Neural cell (in vitro differentiated cells): ENCODE results near the gene FGF8.

Experiments used
- CTCF ChIP-seq: fragments of 450-650 bp; IDR thresholded peaks from 2 replicates; pipeline ENCODE4 v1.5.1; 2014; ENCODE audit warnings: antibody characterized with exemption, mild to moderate bottlenecking, moderate library complexity; ENCODE audit not compliant: poor library complexity, severe bottlenecking
- EP300 ChIP-seq: fragments of 450-650 bp; conservative IDR thresholded peaks from 2 replicates; pipeline ENCODE4 v1.6.1; 2014; ENCODE audit warnings: antibody characterized with exemption, mild to moderate bottlenecking, moderate library complexity; ENCODE audit not compliant: poor library complexity, severe bottlenecking
- EZH2 ChIP-seq: fragments of 200-600, 300-800 bp; shearing (Covaris generic), sonication (generic); IDR thresholded peaks from 2 replicates; pipeline ENCODE4 v1.6.1; 2014; ENCODE audit warnings: antibody characterized with exemption, low read length, borderline replicate concordance, mild to moderate bottlenecking; ENCODE audit not compliant: insufficient read depth, poor library complexity, severe bottlenecking
- POLR2AphosphoS5 ChIP-seq: IDR thresholded peaks from 2 replicates; pipeline ENCODE4 v1.6.1; 2012
- RAD21 ChIP-seq: fragments of 450-650 bp; conservative IDR thresholded peaks from 2 replicates; pipeline ENCODE4 v1.6.1; 2014; ENCODE audit warnings: antibody characterized with exemption, mild to moderate bottlenecking, moderate library complexity

DNA sequence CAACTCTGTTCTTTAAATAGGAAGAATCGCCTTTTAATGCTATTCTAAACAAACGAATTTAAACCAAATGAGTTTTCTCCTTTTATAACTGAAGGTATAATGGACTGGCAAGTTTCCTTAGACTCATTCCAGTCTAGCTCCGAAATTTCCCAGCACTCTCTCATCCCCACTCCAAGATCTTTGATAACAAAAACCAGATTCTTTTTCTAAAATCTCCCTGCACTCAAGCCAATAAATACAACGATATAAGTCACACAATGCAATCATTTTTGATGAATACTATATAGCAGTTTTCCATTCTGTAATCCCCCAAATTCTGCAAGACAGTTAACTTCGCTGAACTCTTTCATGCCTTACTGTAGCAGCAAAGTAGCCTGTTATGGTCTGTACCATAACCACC, 40.5 kb upstream of the FGF8 start:
- TF ChIP-seq CTCF (no peak), EP300 (no peak), RAD21 (no peak), POLR2AphosphoS5 (no peak), EZH2 (no peak)
